GM12878 (cell line): Measurements from ENCODE around the gene LTB.

Source experiments
- EP300 ChIP-seq, 2 experiments: fragments of 150-350 bp in 1 of 2; IDR thresholded peaks; 2 replicates each; pipeline ENCODE4 v1.6.1; 2011 to 2012; ENCODE audit warnings: low read depth in 2 of 2, low read length in 2 of 2, borderline replicate concordance in 1 of 2, improper control_type of control experiment in 1 of 2, inconsistent platforms in 1 of 2; ENCODE audit not compliant: control insufficient read depth in 1 of 2
- MXI1 ChIP-seq: fragments of 150-350 bp; IDR thresholded peaks from 2 replicates; pipeline ENCODE4 v1.6.1; 2011; ENCODE audit warnings: low read depth, mild to moderate bottlenecking, inconsistent platforms, low read length, improper control_type of control experiment
- SRF ChIP-seq, 2 experiments: IDR thresholded peaks; 2 replicates each; pipeline ENCODE4 v1.6.1; 2011; ENCODE audit warnings: low read depth in 2 of 2, low read length in 2 of 2, mild to moderate bottlenecking in 1 of 2, moderate library complexity in 1 of 2
- STAT1 ChIP-seq: fragments of 450-650 bp; conservative IDR thresholded peaks from 2 replicates; pipeline ENCODE4 v1.6.1; 2014; ENCODE audit warnings: antibody characterized with exemption, mild to moderate bottlenecking
- TF ChIP-seq, protein P1 (sequence below): IDR thresholded peaks from 2 replicates; pipeline ENCODE4 v1.6.1; 2011; ENCODE audit warnings: mild to moderate bottlenecking, low read depth, low read length, moderate library complexity; ENCODE audit not compliant: insufficient replicate concordance
- TF ChIP-seq, protein P2 (sequence below): fragments of 450-650 bp; IDR thresholded peaks from 2 replicates; pipeline ENCODE4 v1.6.1; 2017; ENCODE audit warnings: mild to moderate bottlenecking, moderate library complexity
- TF ChIP-seq, protein P3 (sequence below), 3 experiments: IDR thresholded peaks in 2 of 3; conservative IDR thresholded peaks in 1 of 3; 2 replicates each; pipeline ENCODE4 v1.5.1; 2011; ENCODE audit warnings: low read depth in 3 of 3, low read length in 3 of 3, mild to moderate bottlenecking in 3 of 3, control low read depth in 2 of 3, moderate library complexity in 2 of 3, inconsistent platforms in 1 of 3, mixed read lengths in 1 of 3; ENCODE audit not compliant: control insufficient read depth in 2 of 3, insufficient read depth in 1 of 3; ENCODE audit errors: extremely low read depth in 1 of 3

DNA sequence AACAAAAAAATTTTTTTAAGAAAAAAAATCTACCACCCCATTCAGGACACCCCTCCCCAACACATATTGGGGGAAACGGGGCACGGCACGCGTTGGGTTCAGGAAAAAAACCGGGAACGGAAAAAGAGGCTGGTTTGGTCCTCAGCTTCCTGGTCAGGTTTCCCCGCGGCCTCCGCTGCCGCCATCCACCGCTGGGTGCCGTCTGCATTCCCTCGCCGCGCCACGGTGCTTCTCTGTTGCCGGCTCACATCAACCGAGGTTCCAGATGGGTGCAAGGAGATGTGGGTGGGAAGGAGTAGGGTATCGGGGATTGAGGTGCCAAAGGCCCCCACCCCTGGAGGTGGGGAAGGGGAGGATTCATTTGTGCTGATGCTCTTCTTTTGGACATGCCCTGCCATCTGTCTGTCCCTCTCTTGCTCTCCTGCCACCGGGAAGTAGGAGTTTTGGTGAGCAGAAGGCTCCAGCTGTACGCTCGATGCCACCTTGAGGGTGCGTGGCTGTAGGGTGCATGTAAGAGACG lies 47.6 kb downstream of the LTB start:
- TF ChIP-seq, protein P1, sequence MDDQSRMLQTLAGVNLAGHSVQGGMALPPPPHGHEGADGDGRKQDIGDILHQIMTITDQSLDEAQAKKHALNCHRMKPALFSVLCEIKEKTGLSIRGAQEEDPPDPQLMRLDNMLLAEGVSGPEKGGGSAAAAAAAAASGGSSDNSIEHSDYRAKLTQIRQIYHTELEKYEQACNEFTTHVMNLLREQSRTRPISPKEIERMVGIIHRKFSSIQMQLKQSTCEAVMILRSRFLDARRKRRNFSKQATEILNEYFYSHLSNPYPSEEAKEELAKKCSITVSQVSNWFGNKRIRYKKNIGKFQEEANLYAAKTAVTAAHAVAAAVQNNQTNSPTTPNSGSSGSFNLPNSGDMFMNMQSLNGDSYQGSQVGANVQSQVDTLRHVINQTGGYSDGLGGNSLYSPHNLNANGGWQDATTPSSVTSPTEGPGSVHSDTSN: no peak
- TF ChIP-seq SRF (IDR thresholded peaks at IDR 0.05; ENCODE audit: low read depth in 2 of 2, low read length in 2 of 2) (no peak), MXI1 (no peak), EP300 (IDR thresholded peaks at IDR 0.05; ENCODE audit: borderline replicate concordance in 1 of 2, control insufficient read depth in 1 of 2, low read depth in 2 of 2, low read length in 2 of 2) (no peak), STAT1 (no peak)
- TF ChIP-seq, protein P2, sequence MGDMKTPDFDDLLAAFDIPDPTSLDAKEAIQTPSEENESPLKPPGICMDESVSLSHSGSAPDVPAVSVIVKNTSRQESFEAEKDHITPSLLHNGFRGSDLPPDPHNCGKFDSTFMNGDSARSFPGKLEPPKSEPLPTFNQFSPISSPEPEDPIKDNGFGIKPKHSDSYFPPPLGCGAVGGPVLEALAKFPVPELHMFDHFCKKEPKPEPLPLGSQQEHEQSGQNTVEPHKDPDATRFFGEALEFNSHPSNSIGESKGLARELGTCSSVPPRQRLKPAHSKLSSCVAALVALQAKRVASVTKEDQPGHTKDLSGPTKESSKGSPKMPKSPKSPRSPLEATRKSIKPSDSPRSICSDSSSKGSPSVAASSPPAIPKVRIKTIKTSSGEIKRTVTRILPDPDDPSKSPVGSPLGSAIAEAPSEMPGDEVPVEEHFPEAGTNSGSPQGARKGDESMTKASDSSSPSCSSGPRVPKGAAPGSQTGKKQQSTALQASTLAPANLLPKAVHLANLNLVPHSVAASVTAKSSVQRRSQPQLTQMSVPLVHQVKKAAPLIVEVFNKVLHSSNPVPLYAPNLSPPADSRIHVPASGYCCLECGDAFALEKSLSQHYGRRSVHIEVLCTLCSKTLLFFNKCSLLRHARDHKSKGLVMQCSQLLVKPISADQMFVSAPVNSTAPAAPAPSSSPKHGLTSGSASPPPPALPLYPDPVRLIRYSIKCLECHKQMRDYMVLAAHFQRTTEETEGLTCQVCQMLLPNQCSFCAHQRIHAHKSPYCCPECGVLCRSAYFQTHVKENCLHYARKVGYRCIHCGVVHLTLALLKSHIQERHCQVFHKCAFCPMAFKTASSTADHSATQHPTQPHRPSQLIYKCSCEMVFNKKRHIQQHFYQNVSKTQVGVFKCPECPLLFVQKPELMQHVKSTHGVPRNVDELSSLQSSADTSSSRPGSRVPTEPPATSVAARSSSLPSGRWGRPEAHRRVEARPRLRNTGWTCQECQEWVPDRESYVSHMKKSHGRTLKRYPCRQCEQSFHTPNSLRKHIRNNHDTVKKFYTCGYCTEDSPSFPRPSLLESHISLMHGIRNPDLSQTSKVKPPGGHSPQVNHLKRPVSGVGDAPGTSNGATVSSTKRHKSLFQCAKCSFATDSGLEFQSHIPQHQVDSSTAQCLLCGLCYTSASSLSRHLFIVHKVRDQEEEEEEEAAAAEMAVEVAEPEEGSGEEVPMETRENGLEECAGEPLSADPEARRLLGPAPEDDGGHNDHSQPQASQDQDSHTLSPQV: no peak
- TF ChIP-seq, protein P3, sequence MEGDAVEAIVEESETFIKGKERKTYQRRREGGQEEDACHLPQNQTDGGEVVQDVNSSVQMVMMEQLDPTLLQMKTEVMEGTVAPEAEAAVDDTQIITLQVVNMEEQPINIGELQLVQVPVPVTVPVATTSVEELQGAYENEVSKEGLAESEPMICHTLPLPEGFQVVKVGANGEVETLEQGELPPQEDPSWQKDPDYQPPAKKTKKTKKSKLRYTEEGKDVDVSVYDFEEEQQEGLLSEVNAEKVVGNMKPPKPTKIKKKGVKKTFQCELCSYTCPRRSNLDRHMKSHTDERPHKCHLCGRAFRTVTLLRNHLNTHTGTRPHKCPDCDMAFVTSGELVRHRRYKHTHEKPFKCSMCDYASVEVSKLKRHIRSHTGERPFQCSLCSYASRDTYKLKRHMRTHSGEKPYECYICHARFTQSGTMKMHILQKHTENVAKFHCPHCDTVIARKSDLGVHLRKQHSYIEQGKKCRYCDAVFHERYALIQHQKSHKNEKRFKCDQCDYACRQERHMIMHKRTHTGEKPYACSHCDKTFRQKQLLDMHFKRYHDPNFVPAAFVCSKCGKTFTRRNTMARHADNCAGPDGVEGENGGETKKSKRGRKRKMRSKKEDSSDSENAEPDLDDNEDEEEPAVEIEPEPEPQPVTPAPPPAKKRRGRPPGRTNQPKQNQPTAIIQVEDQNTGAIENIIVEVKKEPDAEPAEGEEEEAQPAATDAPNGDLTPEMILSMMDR (IDR thresholded peaks at IDR 0.05 in 2 of 3, conservative IDR thresholded peaks at IDR 0.05 in 1 of 3; ENCODE audit: control insufficient read depth in 2 of 3, extremely low read depth in 1 of 3, insufficient read depth in 1 of 3, low read depth in 3 of 3, low read length in 3 of 3): no peak
